HG03064 (cell line): ENCODE results near the gene PRKCE.

Experiments used
- ATAC-seq: cut with Tn5 transposase; IDR thresholded peaks from one replicate; pipeline ENCODE4 v1.9.1; 2021; ENCODE audit warnings: low read depth; ENCODE audit not compliant: unreplicated experiment

The PRKCE gene

GRCh38 chr2:45799679-45800381, 148.4 kb downstream of the PRKCE start:
- ATAC-seq: no peak

DNA sequence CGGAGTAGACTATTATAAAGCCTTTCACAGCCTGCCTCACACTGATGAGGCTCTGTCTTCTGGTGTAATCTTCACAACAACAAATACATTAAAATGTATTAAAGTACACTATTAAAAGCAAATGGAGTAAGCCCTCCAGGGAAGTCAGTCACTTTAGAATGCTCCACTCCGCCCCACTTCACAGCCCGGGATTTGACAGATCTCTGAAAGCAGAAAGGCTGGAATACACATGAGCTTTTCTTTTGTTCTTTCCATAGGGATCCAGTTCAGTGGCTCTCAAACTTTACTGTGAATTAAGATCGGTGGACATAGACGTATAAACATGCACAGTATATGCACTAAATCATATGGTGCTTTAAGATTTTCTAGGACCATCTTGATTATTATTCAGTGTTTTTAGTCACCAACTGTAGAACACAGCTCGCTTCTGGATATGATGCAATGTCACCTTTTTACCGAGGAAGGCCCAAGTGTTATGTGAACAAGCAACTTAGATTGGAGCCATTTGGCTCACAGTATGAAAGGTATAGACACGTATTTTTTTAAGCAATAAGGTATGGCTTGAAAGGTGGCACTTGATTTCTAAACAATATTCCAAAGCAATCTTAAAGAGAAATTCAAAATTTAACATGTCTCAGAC, 151.1 kb downstream of the PRKCE start:
- no peak for ATAC-seq

DNA sequence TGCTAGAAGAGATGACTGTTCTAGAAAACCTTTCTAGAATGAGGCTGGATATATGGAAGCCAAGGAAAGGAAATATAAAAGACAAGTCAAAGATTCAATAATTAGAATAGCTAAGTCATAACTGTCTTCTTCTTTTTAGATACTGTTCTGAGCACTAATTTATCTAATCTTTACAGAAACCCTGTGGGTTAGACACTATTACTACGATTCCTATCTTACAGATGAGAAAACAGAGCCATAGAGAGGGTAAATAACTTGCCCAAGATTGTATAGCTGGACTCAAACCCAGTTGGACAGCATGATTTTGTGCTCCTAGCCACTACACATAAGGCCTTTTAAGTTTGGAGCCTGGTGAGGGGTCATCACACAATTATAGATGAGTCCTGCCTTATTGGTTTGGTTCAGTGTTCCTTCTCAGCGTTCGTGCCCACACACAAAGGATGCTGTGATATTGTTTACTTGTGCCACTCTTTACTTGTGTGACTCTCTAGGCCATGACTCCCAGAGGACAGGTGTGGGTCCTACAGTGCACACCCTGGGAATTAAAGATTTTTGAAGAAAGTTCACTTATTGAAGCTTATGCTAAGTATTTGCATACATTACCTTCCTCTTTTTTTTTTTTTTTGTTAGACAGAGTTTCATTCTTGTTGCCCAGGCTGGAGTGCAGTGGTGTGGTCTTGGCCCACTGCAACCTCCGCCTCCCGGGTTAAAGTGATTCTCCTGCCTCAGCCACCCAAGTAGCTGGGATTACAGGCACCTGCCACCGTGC, 153.7 kb downstream of the PRKCE start:
- no peak for ATAC-seq

DNA sequence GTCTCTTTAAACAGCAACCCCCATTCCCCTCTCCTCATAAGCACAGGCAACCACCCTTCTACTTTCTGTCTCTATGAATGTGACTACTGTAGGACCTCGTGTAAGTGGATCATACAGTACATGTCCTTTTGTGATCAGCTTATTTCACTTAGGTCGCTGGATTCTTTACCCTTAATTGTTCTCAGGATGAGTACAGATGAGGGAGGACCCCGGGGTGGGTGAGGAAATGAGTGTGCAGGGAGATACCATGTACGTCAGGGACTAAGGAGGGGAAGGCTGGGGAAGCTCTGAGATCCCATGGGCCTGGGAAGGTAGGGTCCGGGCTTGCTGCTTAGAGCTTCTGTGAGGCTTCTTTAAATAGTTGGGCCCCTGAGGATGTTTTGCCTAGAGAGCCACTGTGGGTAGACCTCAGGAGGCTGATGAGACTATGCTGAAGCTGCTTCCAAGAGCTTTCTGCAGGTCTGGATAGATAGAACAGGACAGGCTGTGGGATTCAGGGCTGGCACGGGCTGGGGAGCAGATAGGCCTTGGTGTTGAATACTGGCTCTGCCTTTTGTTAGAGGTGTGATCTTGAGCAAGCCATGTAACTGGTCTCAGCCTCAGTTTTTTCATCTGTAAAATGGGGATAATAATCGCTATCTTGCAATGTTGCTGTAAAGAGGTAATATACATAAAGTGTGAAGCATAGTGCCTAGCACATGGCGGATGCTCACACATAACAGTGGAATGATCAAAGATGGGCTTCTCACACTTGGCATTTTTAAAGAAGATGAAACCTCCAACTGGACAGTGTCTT, 155.3 kb downstream of the PRKCE start:
- no peak for ATAC-seq

GRCh38 chr2:45808294-45808800, 156.9 kb downstream of the PRKCE start:
- ATAC-seq: no peak

GRCh38 chr2:45809205-45809604, 157.7 kb downstream of the PRKCE start:
- ATAC-seq: no peak

DNA sequence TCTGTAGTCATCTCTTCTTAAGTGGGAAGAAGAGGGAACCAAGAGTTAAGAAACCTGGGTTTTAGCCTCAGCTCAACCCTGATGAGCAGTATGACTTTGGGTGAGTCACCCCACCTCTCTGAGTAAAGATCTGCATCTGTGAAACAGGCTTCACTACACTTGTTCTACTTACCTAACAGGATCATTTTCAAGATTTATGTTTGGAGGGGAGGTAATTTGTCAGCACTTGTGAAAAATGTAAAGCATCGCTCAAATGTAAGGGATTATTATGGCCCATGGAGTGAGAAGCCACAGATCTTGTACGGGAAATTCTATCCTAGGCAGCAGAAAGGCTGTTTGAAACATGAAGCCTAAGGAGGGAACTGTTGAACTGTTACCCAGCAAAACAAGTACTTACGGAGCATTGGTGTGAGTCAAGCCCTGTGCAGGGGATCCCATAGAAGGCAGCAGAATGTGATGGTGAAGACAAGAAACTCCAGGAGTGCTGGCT, 160.6 kb downstream of the PRKCE start:
- no peak for ATAC-seq

DNA sequence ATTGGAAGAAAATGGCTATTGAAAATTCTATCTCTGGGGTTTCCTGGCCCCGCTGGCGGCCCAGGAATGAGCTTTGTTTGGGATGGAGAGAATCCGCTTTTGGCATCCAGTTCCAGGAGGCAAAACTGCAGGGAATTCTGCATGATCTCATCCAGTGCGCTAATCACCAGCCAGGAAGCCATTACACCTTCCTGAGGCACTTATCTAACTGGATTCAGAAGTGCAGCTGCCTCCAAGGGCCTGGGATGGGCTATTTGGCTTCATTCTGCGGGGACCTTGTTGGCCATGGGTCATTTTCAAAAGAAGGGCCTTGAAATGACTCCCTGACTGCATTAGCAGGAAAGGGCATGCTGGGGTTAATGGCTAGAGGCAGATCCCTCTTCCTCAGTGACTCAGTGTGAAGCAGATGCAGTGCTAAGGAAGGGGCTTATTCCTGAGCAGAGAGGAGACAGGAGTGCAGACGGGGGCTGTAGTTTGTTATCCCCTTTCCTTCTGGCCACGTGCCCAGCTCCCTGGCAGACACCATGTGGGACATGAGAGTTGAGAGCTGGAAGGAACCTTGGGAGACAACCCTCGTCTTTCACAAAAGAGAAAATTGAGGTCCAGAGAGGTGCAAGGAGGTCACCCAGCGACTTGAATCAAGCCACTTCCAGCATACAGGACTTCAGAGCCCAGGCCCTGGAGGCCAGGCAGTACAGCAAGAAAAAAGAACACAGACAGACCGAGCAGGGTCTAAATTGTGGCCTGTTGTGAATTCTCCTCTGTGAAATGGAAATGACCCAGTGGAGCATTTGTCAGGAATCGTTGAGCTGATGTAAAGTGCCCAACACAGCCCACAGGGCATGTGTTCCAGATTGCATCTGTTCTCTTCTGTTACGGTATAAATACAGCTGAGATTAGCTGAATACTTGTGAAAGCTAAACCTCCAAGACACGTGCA, 161.8 kb downstream of the PRKCE start:
- ATAC-seq: no peak

- no peak for ATAC-seq
Observed at GRCh38 chr2:45814488-45814887, 163.0 kb downstream of the PRKCE start.

GRCh38 chr2:45814951-45815621, 163.6 kb downstream of the PRKCE start:
- ATAC-seq: no peak

DNA sequence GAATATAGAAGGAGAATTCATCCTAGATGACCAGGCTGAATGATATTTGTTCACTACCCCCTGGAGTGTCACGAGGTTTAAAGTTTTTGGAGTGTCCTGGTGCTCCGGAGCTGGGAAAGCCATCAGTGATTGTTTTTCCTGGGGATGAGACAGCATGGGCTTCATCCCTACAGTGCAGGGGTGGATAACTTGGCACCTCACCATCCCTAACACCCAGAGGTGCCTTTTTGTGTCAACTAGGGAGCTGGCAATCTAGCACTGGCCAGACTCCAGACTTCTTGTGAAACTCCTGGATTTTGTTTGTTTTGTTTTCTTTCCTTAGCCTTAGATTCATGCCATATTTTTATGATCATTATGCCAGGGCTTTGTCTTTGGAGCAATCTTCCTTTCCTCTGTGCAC, 164.8 kb downstream of the PRKCE start:
- ATAC-seq: no peak

- no peak for ATAC-seq
Observed at GRCh38 chr2:45818591-45818990, 167.1 kb downstream of the PRKCE start.

- ATAC-seq: no peak
Observed at GRCh38 chr2:45820048-45820447, 168.6 kb downstream of the PRKCE start.

DNA sequence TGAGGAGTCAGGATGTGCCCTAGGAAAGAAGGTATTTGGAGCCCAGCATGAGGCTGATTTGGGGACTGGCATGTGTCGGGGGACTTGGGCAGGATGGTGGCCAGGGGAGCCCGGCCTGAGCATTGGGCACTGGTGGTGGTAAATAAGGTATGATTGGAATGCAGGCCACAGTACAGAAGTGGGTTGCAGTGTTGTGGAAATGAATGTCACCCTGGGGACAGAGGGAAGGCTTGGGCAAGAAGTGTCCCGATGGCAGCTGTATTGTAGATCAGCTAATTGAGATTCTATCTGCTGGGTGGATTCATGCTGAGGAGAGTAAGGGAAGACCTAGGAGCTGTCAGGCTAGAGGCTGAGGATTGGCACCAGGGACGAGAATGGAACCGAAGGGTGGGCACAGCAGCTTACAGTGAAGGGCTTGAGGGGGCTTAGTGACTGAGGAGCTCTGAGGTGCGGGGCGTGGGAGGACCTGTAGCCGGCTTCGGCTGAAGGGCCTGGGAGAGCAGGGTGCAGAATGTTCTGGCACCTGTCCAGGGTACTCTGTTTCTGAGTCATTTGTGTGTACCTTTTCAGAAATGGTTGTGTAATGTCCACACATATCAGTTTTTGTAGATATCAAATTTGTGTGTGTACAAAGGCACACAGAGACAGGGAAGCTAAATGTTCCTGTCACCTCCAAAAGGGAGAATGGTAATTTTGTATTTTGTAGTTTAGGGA, 170.2 kb downstream of the PRKCE start:
- ATAC-seq: no peak

GRCh38 chr2:45822272-45822630, 170.8 kb downstream of the PRKCE start:
- ATAC-seq: no peak

DNA sequence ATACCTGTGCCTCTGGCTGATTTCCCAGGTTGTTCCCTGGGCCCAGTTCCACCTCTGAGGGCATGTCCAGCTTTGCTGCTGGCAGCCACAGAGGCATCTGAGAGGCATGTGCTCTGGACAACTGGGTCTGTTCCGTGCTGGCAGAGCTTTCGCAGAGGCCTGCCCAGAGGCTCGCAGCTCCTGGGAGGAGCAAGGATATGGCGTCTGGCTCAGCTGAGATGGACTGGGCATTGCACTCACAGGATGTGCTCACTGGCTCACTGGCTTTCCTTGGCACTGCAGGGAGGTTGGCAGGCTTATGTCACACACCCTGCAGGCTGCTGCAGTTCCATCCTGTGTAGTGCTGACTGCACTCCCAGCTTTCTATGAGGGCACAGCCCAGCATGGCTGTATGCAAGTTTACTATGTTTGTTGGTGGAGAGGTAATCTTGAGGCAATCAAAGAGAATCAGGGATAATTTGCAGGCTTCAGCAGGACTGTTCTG, 172.3 kb downstream of the PRKCE start:
- ATAC-seq: no peak

- no peak for ATAC-seq
Observed at GRCh38 chr2:45825001-45825651, 173.7 kb downstream of the PRKCE start.

GRCh38 chr2:45826460-45826859, 175.0 kb downstream of the PRKCE start:
- ATAC-seq: no peak
